GM19438 (cell line): Measurements from ENCODE around the gene MAGI2.
"Not testable (repeated sequence)": the region's sequence is repeated elsewhere in the genome, so short reads cannot be mapped to it uniquely, and the experiment has no call there.

ENCODE experiments used
- ATAC-seq: cut with Tn5 transposase; IDR thresholded peaks from one replicate; pipeline ENCODE4 v1.9.1; 2021; ENCODE audit warnings: low read depth; ENCODE audit not compliant: unreplicated experiment

MAGI2 gene

GRCh38 chr7:79452032-79452494 lies 1.4 kb downstream of the MAGI2 start:
- no peak for ATAC-seq

- no peak for ATAC-seq
Observed at GRCh38 chr7:79451580-79451979, 1.9 kb downstream of the MAGI2 start.

- not testable (repeated sequence) for ATAC-seq
Observed at GRCh38 chr7:79442766-79443165, 10.7 kb downstream of the MAGI2 start.

GRCh38 chr7:79436378-79436777 lies 17.1 kb downstream of the MAGI2 start:
- no peak for ATAC-seq

- no peak for ATAC-seq
Observed at GRCh38 chr7:79434867-79435266, 18.6 kb downstream of the MAGI2 start.

GRCh38 chr7:79434098-79434497 lies 19.4 kb downstream of the MAGI2 start:
- no peak for ATAC-seq

- no peak for ATAC-seq
Observed at GRCh38 chr7:79430391-79430790, 23.1 kb downstream of the MAGI2 start.

GRCh38 chr7:79425665-79426064 lies 27.8 kb downstream of the MAGI2 start:
- ATAC-seq: no peak

- ATAC-seq: no peak
Observed at GRCh38 chr7:79421751-79422150, 31.7 kb downstream of the MAGI2 start.

GRCh38 chr7:79420464-79420863 lies 33.0 kb downstream of the MAGI2 start:
- no peak for ATAC-seq

- ATAC-seq: no peak
Observed at GRCh38 chr7:79414910-79415309, 38.6 kb downstream of the MAGI2 start.

GRCh38 chr7:79412915-79413314 lies 40.6 kb downstream of the MAGI2 start:
- no peak for ATAC-seq

GRCh38 chr7:79412438-79412837 lies 41.0 kb downstream of the MAGI2 start:
- no peak for ATAC-seq

- ATAC-seq: no peak
Observed at GRCh38 chr7:79410345-79410744, 43.1 kb downstream of the MAGI2 start.

GRCh38 chr7:79407351-79407750 lies 46.1 kb downstream of the MAGI2 start:
- ATAC-seq: no peak

GRCh38 chr7:79406371-79406770 lies 47.1 kb downstream of the MAGI2 start:
- ATAC-seq: no peak

GRCh38 chr7:79405368-79405767 lies 48.1 kb downstream of the MAGI2 start:
- ATAC-seq: no peak

GRCh38 chr7:79403879-79404278 lies 49.6 kb downstream of the MAGI2 start:
- ATAC-seq: no peak

GRCh38 chr7:79403451-79403850 lies 50.0 kb downstream of the MAGI2 start:
- no peak for ATAC-seq

- ATAC-seq: no peak
Observed at GRCh38 chr7:79401254-79401653, 52.2 kb downstream of the MAGI2 start.

GRCh38 chr7:79400222-79400621 lies 53.2 kb downstream of the MAGI2 start:
- ATAC-seq: no peak

- ATAC-seq: no peak
Observed at GRCh38 chr7:79398138-79398749, 55.2 kb downstream of the MAGI2 start.
